HG03135 (cell line): ENCODE data around the gene PURA.

Experiments
- ATAC-seq: cut with Tn5 transposase; IDR thresholded peaks from one replicate; pipeline ENCODE4 v1.9.1; 2021; ENCODE audit warnings: mild to moderate bottlenecking, moderate library complexity; ENCODE audit not compliant: unreplicated experiment

The PURA gene

GRCh38 chr5:140109759-140110645 is 3.9 kb upstream of the PURA start:
- no peak for ATAC-seq

GRCh38 chr5:140110646-140110957 is 3.3 kb upstream of the PURA start:
- no peak for ATAC-seq

- no peak for ATAC-seq
Measured at GRCh38 chr5:140111011-140111858, 2.7 kb upstream of the PURA start.

GRCh38 chr5:140111859-140112551 is 1.9 kb upstream of the PURA start:
- no peak for ATAC-seq

GRCh38 chr5:140112685-140113179 is 1.2 kb upstream of the PURA start:
- ATAC-seq, result no peak

- ATAC-seq, result no peak
Measured at GRCh38 chr5:140113180-140113698, 670 bp upstream of the PURA start.

- peak; percentile 30 for ATAC-seq
Measured at GRCh38 chr5:140114341-140115185, 654 bp downstream of the PURA start.

GRCh38 chr5:140115186-140115500 is 1.2 kb downstream of the PURA start:
- ATAC-seq, result no peak

GRCh38 chr5:140116716-140117115 is 2.8 kb downstream of the PURA start:
- ATAC-seq, result no peak

- no peak for ATAC-seq
Measured at GRCh38 chr5:140117523-140117922, 3.6 kb downstream of the PURA start.

- no peak for ATAC-seq
Measured at GRCh38 chr5:140118302-140118936, 4.5 kb downstream of the PURA start.

GRCh38 chr5:140125637-140126036 is 11.7 kb downstream of the PURA start, which contains the start of gene IGIP:
Gene IGIP, plus strand, starts transcription at chr5:140125937. Its CDS starts 2,540 bp downstream, at chr5:140128477.
- ATAC-seq, result no peak

- ATAC-seq, result no peak
Measured at GRCh38 chr5:140126315-140127012, 12.6 kb downstream of the PURA start.

GRCh38 chr5:140128376-140128775 is 14.5 kb downstream of the PURA start:
- no peak for ATAC-seq

- no peak for ATAC-seq
Measured at GRCh38 chr5:140130949-140131733, 17.2 kb downstream of the PURA start.

GRCh38 chr5:140131967-140132409 is 18.1 kb downstream of the PURA start:
- no peak for ATAC-seq

GRCh38 chr5:140133514-140134167 is 19.7 kb downstream of the PURA start:
- no peak for ATAC-seq
